Kidney tubule cell (primary cell): ENCODE results near the gene KCNE1.
"Not testable (repeated sequence)": the region's sequence is repeated elsewhere in the genome, so short reads cannot be mapped to it uniquely, and the experiment has no call there.

ENCODE experiments used
- DNase-seq: peaks from one replicate; pipeline ENCODE4 v3.0.0-alpha.2; 2018; ENCODE audit warnings: low spot score

Gene KCNE1

DNA sequence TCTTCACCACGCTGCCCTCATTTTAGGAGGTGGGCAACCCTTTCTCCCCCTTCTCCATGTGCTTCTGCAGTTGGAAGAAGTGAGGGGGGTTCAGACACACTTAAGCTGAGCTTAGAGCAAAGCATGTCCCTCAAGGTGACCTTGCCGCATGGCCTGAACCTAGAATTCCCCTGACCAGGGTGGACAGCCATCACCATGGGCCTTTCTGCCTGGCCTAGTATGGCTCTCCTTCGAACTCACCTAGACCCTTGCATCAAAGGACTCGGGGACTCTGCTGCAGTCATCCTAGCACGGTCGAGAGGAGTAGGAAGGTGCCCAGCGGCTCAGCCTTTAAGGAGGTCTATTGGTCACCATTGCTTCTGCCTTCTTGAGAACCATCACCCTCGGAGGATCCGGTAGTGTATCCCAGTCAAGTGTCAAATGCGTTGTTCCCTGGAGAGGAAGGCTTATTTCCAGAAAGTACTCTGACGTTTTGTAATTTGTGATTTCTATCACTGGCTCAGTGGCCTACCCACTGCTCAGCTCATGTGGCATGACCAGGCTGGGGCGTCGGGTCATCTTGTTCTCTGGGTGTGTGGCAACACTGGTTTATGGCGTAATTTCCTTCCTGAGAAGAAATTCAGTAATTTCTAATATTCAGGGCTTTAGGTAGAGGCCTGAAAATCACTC is at the start of gene KCNE1:
KCNE1 (minus strand) TSS at position 424 of the 669 bp plus-strand sequence. CDS start 62,576 bp downstream, outside the sequence.
- no peak for DNase-seq

DNA sequence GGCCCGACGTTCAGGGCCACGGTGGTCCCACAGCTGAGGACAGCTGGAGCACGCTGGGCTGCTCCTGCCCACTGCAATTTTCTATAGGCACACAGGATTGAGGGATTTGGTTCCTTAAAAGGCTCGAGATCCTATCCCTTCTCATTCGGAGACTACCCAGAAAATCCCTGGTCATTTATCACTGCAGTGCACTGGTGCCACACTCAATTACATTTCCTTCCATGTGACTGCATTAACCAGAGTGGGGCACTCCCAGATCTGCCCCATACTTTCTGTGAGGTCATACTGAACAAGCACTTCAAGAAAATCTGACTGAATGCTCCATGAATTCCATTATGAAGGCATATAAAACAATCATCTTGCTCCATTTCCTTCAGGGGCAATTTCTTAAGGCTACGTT is 49.8 kb upstream of the KCNE1 start:
- DNase-seq: no peak

DNA sequence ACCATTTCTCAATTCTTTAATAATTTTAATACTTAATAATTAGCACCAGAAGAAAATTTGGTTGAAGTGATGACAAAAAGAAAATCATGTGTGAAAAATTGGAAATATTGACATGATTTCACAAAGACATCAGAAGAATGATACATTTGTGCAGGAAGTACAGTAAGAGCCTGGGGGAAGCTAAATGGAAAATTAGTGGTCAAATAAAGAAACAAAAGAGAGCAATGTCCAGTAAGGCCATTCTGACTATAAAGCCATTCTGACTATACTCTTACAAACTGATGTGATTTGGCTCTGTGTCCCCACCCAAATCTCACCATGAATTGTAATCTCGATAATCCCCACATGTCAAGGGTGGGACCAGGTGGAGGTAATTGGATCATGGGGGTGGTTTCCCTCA is 48.6 kb upstream of the KCNE1 start:
- no peak for DNase-seq

DNA sequence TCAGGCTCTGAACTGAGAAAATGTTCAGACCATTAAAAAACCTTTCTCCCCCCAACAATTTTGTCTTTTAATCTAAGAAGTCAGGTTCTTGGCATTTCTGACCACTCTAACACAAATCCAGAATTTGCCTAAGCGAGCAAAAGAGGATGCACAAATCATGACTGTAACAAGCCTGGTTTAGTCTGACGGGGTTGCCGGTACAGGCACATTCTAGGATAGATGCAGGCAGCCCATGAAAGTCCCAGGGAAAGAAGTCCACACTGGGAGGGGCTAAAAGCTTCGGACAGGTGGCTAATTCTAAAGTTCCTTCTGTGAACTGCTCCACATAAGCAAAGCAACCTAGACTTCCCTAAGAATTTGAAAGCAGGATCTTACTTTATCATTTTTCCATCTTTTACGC is 48.0 kb upstream of the KCNE1 start:
- DNase-seq: no peak

DNA sequence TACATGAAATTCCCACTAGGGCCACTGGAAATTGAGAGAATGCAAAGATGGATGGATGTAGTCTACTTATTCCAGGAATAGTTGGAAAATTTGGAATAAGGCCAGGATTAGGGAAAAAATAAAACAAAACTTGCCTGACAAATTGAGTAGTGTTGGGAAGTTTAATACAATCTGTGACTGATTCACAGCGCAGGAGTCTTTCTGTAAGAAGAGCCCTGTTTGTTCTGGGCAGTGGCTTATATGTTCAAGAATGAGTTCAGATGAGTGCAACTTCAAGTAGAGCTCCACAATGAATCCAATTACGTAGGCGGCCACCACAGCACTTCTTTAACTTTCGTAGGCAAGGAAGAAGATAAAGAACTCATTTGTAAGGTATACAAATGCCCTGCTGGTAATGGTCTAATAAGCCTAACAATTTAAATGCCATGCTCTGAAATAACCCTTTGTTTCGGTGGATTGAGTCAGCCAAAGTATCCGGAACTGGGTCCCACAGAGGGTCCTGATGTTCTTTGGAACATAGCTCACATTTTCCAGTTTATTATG is 47.1 kb upstream of the KCNE1 start:
- DNase-seq: no peak

DNA sequence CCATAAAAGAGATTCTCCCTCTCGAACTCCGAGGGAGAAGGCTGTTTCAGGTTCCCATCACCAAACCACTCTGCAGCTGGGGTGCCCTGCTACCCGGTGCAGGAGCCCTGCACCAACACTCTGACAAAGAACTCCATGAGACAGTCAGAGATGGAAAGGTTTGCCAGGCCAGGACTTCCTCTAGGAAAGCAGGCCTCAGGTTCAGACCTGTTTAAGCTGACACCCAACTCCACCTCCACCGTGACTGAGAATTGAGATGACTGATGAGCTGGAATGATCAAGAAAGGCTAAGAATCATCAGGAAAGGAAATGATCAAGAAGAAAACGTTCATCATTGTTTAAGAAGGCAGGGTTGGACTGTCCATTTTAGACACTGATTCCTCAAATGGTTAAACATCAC is 46.2 kb upstream of the KCNE1 start:
- DNase-seq: no peak

DNA sequence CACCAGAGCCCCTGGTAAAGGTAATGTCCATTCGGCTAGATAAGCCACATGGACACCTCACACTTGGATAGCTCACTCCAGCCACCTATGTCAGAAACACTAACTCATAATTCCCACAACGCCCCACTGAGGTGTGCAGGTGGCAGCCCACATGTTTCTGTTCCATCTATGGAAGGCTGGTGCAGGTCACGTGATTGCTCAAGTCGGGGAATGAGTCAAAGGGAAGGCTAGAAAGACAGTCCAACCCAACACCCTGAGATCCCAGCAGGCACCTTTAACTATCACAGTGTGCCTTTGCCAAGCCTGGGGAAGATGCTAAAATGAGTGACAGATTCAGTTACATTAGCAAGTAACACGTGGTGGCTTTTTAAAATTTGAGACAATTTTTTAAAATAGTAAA is 45.3 kb upstream of the KCNE1 start:
- no peak for DNase-seq

DNA sequence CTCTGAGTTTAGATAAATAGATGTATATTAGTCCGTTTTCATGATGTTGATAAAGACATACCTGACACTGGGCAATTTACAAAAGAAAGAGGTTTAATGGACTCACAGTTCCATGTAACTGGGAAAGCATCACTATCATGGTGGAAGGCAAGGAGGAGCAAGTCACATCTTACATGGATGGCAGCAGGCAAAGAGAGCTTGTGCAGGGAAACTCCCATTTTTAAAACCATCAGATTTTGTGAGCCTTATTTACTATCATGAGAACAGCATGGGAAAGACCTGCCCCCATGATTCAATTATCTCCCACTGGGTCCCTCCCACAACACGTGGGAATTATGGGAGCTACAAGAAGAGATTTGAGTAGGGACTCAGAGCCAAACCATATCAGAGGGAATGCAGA is 42.7 kb upstream of the KCNE1 start:
- DNase-seq: not testable (repeated sequence)

DNA sequence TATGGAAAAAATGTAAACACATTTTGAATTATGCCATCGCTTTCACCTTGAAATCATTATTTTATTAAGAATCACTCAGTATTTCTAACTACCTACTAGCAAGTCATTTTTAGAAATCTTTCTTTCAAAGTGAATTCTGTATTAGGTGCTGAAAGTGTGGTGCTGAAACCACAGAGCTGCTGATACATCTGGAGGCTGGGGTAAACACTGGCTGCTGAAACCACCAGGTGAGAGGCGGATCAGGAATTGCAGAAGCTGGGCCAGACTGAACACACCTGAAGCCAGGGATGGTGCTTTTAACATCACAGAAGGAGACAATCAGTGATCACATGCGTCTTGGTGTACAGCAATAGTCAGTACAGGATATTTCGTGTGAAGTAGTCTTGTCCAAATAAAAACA is 42.2 kb upstream of the KCNE1 start:
- no peak for DNase-seq

DNA sequence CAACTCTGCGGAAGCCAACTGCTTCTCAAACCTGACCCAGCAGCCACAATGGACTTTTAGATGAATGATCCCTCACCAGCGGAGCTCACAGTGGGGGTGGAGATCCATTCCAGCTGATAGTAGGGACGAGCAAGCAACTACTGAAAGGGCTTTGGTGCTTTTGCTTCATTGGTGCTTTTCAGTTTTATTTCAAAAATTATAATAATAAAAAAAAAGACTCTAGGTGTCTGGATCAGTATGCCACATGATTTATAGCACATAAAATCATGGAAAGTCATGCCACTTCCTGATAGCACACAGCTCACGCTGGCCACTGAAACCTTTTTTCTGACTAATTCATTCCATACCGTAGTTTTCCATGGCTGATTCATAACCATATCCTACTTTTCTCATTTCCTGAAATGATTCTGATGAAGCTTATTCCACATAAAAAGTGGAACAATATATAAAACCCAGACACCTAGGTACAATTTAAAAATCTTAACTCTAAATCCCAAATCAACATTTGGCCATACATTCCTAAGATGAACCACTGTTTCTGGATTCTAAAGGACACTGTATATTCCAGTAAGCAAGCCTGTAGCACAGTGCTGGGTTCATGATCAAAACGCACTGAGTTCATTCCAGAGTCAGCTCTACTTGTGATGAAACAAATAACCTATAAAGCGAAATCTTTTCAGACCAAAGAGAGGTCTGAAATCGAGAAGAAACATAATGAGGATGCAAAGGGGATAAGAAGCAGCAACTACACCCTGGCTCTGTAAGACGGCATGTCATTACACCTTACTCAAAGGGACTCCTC is 41.3 kb upstream of the KCNE1 start:
- DNase-seq: peak; percentile 82

DNA sequence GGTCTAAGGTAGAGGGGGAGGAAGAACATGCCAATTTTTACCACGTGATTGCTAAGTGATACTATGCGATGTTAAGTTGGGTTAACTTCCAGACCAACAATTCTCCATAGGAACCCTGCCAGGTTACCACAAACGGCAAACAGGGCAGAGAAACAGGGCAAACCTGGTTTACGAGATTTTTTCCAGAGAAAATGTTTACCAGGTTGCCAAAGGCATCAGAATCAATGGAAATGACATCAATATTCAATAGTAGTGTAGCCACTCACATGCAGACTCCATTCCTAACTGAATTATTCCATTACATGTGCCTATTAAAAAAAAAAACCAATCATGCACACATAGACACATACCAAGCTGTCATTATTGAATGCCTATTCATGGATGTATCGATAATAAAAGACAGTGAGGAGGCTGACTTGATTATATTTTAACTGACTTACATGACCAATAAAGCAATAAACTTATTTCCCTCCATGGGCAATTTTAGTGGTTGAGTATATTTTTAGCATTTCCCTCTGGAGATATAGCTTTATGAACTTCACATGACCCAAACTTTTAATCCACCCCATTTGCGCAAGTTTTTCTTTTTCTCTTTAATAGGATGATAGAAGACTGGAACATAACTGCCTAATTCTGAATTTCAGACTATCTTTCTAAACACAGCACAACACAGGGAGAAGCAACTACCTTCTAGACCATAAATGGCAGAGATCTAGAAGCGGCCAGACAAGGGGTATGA is 40.5 kb upstream of the KCNE1 start:
- no peak for DNase-seq

DNA sequence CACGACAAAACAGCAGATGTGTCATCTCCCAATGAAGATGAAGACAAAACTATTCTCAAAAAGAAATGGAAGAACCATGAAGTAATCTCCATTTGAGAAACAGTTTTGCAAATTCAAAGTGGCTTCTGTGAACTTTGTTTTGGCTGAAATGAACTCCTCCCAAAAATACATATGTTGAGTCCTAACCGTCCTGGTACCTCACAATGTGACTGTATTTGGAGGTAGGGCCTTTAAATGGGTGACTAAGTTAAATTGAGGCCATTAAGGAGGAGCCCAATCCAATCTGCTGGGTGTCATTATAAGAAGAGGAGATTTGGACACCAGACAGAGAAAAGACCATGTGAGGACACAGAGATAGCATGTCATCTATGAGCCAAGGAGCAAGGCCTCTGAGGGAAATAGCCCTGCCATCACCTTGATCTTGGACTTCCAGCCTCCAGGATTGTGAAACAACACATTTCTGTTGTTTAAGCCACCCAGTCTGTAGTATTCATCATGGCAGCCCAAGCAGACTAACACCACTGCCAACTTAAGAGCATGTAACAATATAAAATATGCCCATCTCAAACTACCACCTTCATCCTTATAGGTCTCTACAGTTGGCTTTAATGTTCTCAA is 38.3 kb upstream of the KCNE1 start:
- no peak for DNase-seq

DNA sequence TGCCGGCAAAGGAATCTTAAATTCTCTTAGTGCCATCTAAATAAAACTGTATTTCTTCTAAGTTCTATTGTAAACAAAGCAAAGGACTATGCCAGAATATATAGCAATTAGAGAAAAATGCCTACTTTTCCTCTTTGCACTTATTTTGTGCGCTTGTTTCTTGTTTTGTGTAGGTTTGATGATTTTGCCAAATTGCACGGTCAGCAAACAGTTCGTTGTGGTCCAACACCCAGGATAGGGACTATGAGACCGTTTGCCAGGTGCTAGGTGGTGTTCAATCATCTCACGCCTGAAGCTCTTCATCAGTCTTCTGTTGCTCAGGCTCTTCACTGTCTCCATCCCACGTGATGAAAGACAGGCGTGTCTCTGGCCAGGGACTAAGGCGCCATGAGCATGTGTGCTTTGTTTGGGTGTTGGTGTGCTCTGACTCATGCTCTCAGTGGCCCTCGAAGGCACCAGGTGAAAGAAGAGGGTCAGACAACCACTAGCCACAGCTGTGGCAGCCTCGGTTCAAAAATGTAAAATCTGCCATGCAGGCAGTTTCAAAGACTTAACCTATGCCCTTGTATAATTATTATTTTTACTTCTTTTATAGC is 36.9 kb upstream of the KCNE1 start:
- DNase-seq: no peak

DNA sequence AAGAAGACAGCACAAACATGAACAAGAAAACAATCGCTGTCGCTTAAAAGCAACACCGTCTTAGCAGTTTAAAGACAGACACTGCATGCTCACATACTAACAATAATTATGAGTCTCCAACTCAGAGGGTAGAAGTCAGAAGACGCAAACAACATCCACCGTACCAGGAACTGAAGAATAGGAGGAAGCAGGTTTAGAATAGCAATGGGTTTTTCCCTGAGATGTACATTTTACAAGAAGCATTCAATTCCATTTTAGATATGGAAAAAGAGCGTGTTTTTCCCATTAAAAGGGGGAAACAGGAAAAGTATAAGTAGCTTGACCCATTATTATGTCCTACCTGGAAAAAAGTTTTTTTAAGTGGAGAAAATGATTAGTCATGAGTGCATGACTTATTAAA is 34.5 kb upstream of the KCNE1 start:
- DNase-seq: no peak

DNA sequence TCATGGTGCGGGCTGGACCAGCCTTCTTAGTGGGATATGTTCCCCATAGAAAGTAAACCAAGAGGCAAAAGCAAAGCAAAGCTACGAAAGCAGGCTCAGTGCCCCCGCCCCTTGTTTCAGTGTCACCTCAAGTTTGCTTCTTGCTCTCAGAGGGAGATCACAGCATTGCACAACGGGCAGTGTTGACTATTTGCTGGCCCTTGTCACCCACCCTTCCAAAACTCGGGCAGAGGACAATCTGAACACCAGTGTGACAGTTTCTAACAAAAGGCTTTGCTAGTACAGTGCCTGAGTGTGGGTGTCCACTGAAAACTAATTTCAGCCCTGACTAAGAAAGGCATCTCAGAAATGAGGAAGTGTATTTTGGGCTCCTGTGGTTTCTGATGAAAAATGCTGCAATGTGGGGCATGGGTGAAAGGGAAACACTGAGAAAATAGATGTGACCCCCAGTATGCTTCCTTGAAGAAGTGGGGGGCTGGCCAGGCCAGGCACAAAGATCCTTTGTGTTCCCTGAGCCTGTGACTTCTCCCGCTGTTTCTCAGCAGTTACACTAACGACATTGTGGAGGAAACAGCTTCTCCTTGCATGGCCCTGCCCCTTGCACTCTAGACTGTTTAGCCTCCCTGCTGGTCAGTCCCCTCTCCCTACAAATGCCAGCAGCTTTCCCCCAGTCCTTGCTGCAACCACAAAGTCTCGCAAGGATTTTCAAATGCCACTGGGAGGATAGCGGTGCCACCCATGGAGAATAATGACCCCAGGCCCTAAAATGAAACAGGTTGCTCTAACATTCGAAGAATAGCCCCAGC is 33.3 kb upstream of the KCNE1 start:
- DNase-seq: peak; percentile 91

DNA sequence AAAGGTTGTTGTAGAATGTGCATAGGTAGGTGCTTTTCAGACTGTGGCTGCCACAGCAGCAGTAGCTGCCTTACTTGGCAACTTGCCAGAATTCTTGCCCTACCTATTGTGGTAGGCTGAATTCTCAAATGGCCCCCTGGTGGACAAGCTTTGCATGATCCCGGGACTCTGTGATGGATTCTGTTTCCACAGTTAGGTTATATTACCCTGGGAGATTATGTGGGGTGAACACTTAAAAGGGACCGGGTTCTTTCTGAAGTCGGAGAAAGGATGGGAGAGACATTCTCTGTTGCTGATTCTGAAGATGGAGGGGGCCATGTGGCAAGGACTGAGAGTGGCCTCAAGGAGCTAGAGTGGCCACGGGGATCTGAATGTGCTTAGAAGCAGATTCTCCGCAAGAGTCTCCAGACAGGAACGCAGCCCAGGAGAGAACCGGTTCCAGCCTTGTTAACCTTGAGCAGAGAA is 32.1 kb upstream of the KCNE1 start:
- peak; percentile 91 for DNase-seq

DNA sequence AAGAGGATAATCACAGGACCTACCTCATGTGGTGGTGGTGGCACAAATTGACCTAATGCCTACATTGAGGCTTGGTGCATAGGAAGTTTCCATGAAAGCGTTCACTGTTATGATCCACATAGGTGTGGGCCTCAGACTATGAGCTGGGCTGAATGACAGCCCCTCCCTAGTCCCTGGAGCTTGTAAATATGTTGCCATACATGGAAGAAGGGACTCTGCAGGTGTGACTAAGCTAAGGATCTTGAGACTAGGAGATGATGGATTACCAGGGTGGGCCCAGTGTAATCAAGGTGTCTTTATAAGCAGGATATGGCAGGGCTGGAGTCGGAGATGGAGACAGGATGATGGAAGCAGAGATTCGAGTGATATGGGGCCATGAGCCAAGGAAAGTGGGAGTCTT is 31.0 kb upstream of the KCNE1 start:
- DNase-seq: no peak

DNA sequence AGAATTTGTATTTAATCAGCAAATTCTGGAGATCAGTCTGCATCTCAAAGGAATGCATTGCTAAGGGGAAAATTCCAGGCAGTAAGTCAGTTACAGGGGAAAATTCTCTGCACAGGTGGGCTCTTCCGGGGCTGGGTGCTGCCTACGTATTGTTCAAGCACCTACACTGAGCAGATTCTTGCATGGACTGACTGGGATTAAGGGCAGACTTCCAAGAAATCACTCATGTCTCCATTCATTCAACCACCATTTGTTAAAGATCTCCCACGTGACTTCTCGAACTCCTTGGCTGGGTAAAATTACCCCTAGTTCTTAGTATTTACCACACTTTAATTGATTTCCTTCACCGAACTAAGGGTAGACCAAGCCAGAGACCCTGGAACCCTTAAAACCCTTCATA is 28.2 kb upstream of the KCNE1 start:
- DNase-seq: no peak

DNA sequence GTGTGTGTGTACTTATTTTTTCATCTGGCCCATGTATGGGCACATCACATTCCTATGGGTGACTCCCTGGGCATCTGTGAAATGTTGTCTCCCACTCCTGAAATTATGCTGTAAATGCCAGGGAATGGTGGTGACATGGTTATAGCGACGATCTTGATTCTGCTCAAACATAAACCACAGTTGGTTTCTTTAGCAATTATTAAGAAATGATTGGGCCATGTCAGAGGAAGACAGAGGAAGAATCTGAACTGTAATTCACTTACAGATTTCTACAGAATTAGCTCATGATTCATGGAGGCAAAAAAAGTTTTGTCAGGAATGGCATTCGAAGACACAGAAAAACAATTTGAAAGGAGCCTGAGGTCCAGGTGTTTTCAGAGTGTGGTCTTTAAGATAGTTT is 25.8 kb upstream of the KCNE1 start:
- no peak for DNase-seq

DNA sequence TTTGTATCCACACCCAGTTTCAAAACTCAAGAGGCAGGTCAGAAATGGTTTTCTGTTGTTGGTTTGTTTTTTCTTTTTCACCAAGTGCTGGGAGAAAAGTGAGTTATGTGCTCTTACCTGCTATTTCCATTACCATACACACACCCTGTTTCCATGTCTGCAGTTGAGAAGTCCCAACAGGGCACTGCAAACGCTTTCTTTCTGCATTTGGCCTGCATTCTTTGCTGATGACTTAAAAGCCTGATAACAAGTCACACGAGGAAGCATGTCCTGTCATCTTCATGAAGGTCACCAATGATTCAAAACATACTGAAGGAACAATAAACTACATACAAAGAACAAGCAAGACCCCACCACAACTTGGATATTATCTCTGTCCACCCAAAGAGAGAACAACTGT is 24.8 kb upstream of the KCNE1 start:
- peak; percentile 72 for DNase-seq

DNA sequence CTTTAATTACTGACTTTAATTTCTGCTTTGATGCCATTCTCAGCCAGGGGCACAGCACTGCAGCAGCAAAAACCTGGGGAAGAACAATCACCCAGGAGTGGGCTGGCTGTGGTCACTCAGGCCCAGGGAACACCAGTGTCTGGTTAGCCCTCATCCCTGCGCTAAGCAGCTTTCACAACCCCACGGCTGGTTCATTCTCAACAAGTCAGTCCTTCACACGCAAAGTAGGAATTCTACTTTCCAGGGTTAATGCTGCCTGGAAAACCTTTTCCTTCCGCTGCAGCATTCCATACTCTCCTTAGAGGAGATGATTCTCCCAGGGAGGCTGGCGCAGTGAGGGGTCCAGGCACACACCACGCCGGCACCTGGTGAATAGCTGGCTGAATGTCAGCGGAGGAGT is 24.3 kb upstream of the KCNE1 start:
- no peak for DNase-seq
